ENCODE data around the gene MBOAT1.

- TF ChIP-seq POLR2A (IDR thresholded peaks at IDR 0.05) (no peak), CTCF (IDR thresholded peaks at IDR 0.05) (no peak)
Observed at GRCh38 chr6:20109526-20109925, 102.7 kb downstream of the MBOAT1 start.
